T-cell (primary cell): ENCODE data around the gene CLIC3. TPM values are rescaled to one million over a fixed set of nuclear protein-coding genes. Genes with fewer than 3 reads are reported as not detected.

Experiments used
- ATAC-seq, 4 experiments: fragments of 200-7000 bp in 3 of 4; fragments of 150-1000 bp in 1 of 4; cut with Tn5 transposase; replicated peaks in 1 of 4; 1 replicate in 3 of 4; 2 replicates in 1 of 4; pipeline ENCODE4 v1.10.0; 2021; ENCODE audit warnings: moderate library complexity in 3 of 4, mild to moderate bottlenecking in 2 of 4, moderate number of reproducible peaks in 1 of 4
- CTCF ChIA-PET, 2 donors: fragments of 300-600 bp; sonication (Branson Sonifier 250); formaldehyde crosslinking; loops; one replicate each; lab custom pipeline; 2022; ENCODE audit warnings: antibody characterized with exemption in 2 of 2; lab: Charles Lee
- POLR2A ChIA-PET, 2 donors: fragments of 300-600 bp; sonication (Branson Sonifier 250); formaldehyde crosslinking; loops; one replicate each; lab custom pipeline; 2022; ENCODE audit warnings: antibody characterized with exemption in 2 of 2; lab: Charles Lee
- DNase-seq, 35 experiments: peaks; one replicate each; pipeline versions ENCODE4 v3.0.0 to v3.0.0-alpha.2; 2013 to 2023
- H3K27ac ChIP-seq: one replicate; pipeline ENCODE4 v1.5.1; 2013; ENCODE audit warnings: low read length
- H3K27me3 ChIP-seq, 2 experiments: replicated peaks in 1 of 2; 1 replicate in 1 of 2; 2 replicates in 1 of 2; pipeline versions ENCODE4 v1.6.1 to v1.7.0; 2013; ENCODE audit warnings: low read length in 1 of 2, mixed read lengths in 1 of 2; ENCODE audit not compliant: control insufficient read depth in 2 of 2, insufficient read depth in 2 of 2; ENCODE audit errors: extremely low read depth in 1 of 2
- H3K36me3 ChIP-seq, 2 donors: 1 replicate in 1 of 2; 2 replicates in 1 of 2; pipeline versions ENCODE4 v1.6.1 to v1.7.0; 2013; ENCODE audit warnings: low read length in 1 of 2; ENCODE audit not compliant: control insufficient read depth in 2 of 2, insufficient read depth in 1 of 2; ENCODE audit errors: extremely low read depth in 1 of 2
- H3K4me1 ChIP-seq, 2 experiments: 1 replicate in 1 of 2; 2 replicates in 1 of 2; pipeline versions ENCODE4 v1.6.1 to v1.7.0; 2013; ENCODE audit warnings: low read length in 2 of 2, mixed read lengths in 1 of 2; ENCODE audit not compliant: insufficient read depth in 2 of 2, control insufficient read depth in 1 of 2; ENCODE audit errors: extremely low read depth in 1 of 2
- H3K4me3 ChIP-seq, 2 donors: 1 replicate in 1 of 2; 2 replicates in 1 of 2; pipeline versions ENCODE4 v1.5.1 to v1.7.0; 2013; ENCODE audit warnings: mild to moderate bottlenecking in 2 of 2, low read length in 1 of 2, moderate library complexity in 1 of 2; ENCODE audit not compliant: control insufficient read depth in 1 of 2; ENCODE audit errors: extremely low read depth in 1 of 2
- H3K9me3 ChIP-seq: 2 replicates; pipeline ENCODE4 v1.7.0; 2013
- H3K27ac Mint-ChIP-seq, 2 donors: one replicate each; pipeline ENCODE4 v1.8.0; 2020 to 2021; ENCODE audit warnings: mild to moderate bottlenecking in 2 of 2, mixed read lengths in 2 of 2
- H3K27me3 Mint-ChIP-seq, 2 donors: one replicate each; pipeline ENCODE4 v1.8.0; 2021 to 2022; ENCODE audit warnings: mixed read lengths in 2 of 2
- H3K36me3 Mint-ChIP-seq: one replicate; pipeline ENCODE4 v1.8.0; 2021; ENCODE audit warnings: mixed read lengths
- H3K4me1 Mint-ChIP-seq, 3 donors: one replicate each; pipeline ENCODE4 v1.8.0; 2020 to 2022; ENCODE audit warnings: mixed read lengths in 3 of 3, mild to moderate bottlenecking in 1 of 3
- H3K4me3 Mint-ChIP-seq, 3 donors: one replicate each; pipeline ENCODE4 v1.8.0; 2020 to 2022; ENCODE audit warnings: mild to moderate bottlenecking in 3 of 3, mixed read lengths in 3 of 3, moderate library complexity in 3 of 3
- H3K9me3 Mint-ChIP-seq, 3 donors: one replicate each; pipeline ENCODE4 v1.8.0; 2020 to 2022; ENCODE audit warnings: mixed read lengths in 3 of 3
- WGBS: methylation state at CpG from one replicate; pipeline ENCODE4 v1.1.5; 2013; ENCODE audit warnings: missing lambda C conversion rate; ENCODE audit not compliant: insufficient coverage; 5-methylcytosine and 5-hydroxymethylcytosine counted together
- total RNA-seq, 35 experiments: library from RNA in 6 of 35; stranded (reverse) in 6 of 35; fragments of 120-200 nt in 1 of 35; gene quantifications; one replicate each; pipeline versions ENCODE4 v1.2.1 to v1.2.4 and lab custom pipeline; 2013 to 2026

The CLIC3 gene
- total RNA-seq, 5 donors from 2014 or later (not counting 1 experiment from before 2014, with no cell fraction given): 5.4 to 24.7 (median 8.0) TPM

DNA sequence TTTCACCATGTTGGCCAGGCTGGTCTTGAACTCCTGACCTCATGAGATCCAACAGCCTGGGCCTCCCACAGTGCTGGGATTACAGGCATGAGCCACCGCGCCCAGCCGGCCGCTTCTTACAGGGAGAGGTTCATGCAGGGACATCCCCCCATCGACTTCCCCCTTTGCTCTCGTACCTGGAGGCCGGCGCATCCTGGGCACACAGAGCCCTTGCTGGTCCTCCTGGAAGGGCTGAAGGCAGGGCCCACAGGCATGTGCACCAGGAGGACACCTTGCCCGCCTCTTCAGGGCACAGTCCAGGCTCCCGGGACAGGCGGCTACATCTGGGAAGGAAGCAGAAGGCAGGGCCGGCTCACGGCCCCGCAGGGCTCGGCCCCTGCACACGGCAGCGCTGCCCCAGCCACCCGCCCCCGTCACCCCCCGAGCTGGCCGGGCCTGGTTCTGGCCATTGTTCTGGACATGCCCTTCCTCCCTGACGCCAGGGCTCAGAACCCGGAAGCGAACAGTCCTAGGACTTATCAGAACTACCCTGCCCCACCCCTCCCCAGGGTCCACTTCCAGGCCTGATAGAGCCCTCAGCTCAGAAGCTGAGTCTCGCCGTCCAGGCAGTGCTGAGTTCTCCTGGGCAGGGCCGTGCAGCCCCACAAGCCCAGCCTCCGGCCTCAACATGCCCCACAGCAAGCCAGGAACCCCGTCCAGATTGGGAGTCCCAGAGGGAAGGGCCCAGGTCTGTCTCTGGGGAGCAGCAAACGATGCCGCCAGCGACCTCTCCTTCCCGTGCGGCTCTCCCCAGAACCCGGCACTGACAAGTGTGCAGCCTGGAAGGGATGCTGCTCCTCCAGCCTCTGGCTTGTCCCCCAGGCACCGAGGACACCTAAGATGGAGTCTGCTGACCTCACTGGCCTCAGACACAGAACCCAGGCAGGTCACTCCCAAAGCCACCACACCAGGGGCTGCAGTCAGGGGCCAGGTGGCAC, 46.7 kb upstream of the CLIC3 start:
- H3K27me3 ChIP-seq: peaks cover 2 to 86% of the 10 kb centered on the region in 2 experiments
- no peak overlapping the region for H3K4me3 ChIP-seq
- peaks cover 11 to 36% of the 10 kb centered on the region in 2 experiments for H3K4me1 ChIP-seq
- Mint-ChIP-seq H3K27me3 (peaks cover 0 to 36% of the 10 kb centered on the region in 2 donors), H3K9me3 (no peaks in the 10 kb centered on the region), H3K36me3 (no peaks in the 10 kb centered on the region), H3K27ac (no peak overlapping the region), H3K4me3 (no peak overlapping the region), H3K4me1 (peaks cover 8 to 20% (median 18%) of the 10 kb centered on the region in 3 donors)
- POLR2A ChIA-PET: no interaction called here
- CTCF ChIA-PET: interaction anchor here in 1 of 2 donors (0.5 to 1.6 kb wide), 2 partner anchors 14 to 108 kb away, joined by 4 read pairs; no protein-coding TSS in a partner anchor
- ATAC-seq: no peak
- H3K36me3 ChIP-seq: no peaks in the 10 kb centered on the region
- no peak for DNase-seq
- H3K27ac ChIP-seq: no peak overlapping the region
- H3K9me3 ChIP-seq: no peaks in the 10 kb centered on the region
- 91% methylated on average over 24 of the region's 36 CpGs for WGBS

DNA sequence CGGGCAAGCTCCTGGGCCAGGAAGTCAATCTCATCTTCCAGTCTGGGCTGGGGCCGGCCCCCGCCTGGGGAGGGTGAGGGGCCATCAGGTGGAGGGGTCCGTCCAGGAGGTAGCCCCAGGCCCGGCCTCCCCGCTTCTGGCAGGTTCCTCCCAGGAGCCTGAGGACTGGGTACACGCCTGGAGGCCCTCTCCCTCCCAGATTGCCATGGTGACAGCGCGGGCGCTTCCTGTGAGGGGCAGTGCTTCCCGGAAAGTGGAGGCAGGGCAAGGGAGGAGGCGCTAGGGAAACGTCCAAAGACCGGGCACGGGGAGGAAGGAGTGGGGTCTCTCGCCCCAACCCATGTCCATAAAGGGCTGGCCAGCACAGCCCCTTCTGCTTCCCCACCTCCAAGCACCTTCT, 44.8 kb upstream of the CLIC3 start:
- ATAC-seq (no peak), DNase-seq (no peak)
- H3K27ac ChIP-seq: no peak overlapping the region
- POLR2A ChIA-PET: no interaction called here
- peaks cover 2 to 67% of the 10 kb centered on the region in 2 experiments for H3K27me3 ChIP-seq
- no peak overlapping the region for H3K4me3 ChIP-seq
- CTCF ChIA-PET: no interaction called here
- Mint-ChIP-seq H3K27ac (no peak overlapping the region), H3K4me1 (peaks cover 8 to 17% (median 15%) of the 10 kb centered on the region in 3 donors), H3K4me3 (no peak overlapping the region), H3K36me3 (no peaks in the 10 kb centered on the region), H3K27me3 (peaks cover 0 to 19% of the 10 kb centered on the region in 2 donors), H3K9me3 (no peaks in the 10 kb centered on the region)
- H3K9me3 ChIP-seq: no peaks in the 10 kb centered on the region
- H3K36me3 ChIP-seq: no peaks in the 10 kb centered on the region
- 81% methylated on average over 5 of the region's 16 CpGs for WGBS
- H3K4me1 ChIP-seq: peaks cover 11 to 27% of the 10 kb centered on the region in 2 experiments

DNA sequence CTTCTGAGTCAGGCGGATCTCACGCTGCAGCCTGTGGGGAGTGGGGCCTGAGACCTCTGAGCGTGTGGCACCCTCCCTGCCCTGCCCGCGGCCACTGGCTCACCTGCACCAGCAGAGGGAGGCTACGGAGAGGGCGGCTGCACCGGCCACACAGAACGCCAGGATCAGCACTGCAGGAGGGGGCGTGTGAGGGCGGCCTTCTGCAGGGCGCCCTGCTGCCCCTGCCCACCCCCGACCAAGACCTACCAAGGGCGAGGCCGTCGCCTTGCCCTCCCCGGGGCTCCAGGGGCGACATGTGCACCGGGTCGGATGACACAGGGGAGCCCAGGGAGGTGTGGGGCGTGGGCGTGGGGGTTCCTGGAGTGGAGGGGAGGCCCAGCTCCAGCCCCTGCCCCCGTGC, 44.2 kb upstream of the CLIC3 start:
- H3K27me3 Mint-ChIP-seq: peaks cover 0 to 19% of the 10 kb centered on the region in 2 donors
- 85% methylated on average over 21 of the region's 23 CpGs for WGBS
- H3K9me3 Mint-ChIP-seq: no peaks in the 10 kb centered on the region
- Histone ChIP-seq H3K36me3 (no peaks in the 10 kb centered on the region), H3K27me3 (peaks cover 2 to 65% of the 10 kb centered on the region in 2 experiments), H3K4me1 (peaks cover 11 to 27% of the 10 kb centered on the region in 2 experiments), H3K27ac (no peak overlapping the region), H3K9me3 (no peaks in the 10 kb centered on the region), H3K4me3 (no peak overlapping the region)
- no peak overlapping the region for H3K27ac Mint-ChIP-seq
- CTCF ChIA-PET: no interaction called here
- DNase-seq (no peak), ATAC-seq (no peak)
- H3K4me1 Mint-ChIP-seq: peaks cover 8 to 17% (median 15%) of the 10 kb centered on the region in 3 donors
- no peaks in the 10 kb centered on the region for H3K36me3 Mint-ChIP-seq
- POLR2A ChIA-PET: no interaction called here
- H3K4me3 Mint-ChIP-seq: no peak overlapping the region

DNA sequence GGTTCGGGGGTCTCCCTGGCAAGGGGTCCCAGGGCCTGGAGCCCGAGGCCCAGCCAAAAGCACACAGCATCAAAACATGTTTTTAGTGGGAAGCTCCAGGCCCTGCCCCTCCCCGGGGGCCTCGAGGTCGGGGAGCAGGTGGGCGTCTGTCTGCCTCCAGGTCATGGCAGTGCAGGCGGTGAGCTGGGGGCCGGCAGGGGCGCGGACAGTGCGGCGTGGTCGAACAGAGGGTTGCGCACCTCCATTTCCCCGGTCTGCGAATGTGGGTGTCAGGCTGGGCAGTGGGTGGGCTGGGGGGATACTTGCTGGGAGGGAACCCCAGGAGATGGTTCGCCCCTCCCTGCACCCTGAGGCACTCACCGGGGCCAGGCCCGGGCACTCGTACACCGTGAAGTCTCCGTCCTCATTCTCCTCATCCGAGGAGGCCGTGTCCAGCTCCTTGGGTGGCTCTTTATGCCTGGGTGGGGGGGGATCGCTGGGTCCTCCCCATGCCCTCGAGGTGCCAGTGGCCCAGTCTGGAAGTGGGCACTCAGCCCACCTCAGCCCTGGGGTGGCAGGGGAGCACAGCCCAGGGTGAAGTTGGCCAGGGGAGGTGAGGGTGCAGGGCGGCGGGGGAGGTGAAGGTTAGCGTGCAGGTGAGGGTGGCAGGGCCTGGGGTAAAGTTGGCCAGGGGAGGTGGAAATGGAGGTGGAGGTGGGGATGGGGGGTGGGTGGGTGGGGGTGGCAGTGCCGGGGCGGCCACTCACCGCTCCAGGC, 43.4 kb upstream of the CLIC3 start:
- H3K9me3 Mint-ChIP-seq: no peaks in the 10 kb centered on the region
- Histone ChIP-seq H3K4me1 (peaks cover 12 to 27% of the 10 kb centered on the region in 2 experiments), H3K9me3 (no peaks in the 10 kb centered on the region), H3K27me3 (peaks cover 2 to 57% of the 10 kb centered on the region in 2 experiments), H3K36me3 (no peaks in the 10 kb centered on the region), H3K27ac (no peak overlapping the region), H3K4me3 (no peak overlapping the region)
- no peaks in the 10 kb centered on the region for H3K36me3 Mint-ChIP-seq
- ATAC-seq: no peak
- ChIA-PET CTCF (no interaction called here), POLR2A (no interaction called here)
- H3K27me3 Mint-ChIP-seq: peaks cover 0 to 15% of the 10 kb centered on the region in 2 donors
- peaks cover 10 to 18% (median 12%) of the 10 kb centered on the region in 3 donors for H3K4me1 Mint-ChIP-seq
- 89% methylated on average over 11 of the region's 32 CpGs for WGBS
- no peak overlapping the region for H3K27ac Mint-ChIP-seq
- DNase-seq: no peak
- H3K4me3 Mint-ChIP-seq: no peak overlapping the region

DNA sequence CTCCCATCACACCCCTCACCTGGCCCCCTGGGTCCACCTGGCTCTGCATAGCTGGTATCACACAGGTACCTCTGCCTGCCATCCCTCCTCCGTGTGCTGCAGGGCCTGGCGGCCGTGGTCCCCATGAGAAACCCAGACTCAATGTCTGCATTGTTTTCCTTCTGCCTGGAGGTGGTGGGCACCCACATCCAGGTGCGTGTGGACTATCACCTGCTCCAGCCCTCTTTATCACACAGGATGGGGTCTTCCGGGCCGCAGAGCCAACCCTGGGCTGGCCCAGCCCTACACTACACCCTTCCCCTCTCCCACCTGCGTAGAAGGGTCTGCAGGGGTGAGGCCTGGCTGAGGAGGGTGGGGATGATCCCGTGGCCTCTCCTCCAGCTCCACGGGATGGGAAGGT, 42.5 kb upstream of the CLIC3 start:
- ChIA-PET POLR2A (no interaction called here), CTCF (interaction anchor here in 1 of 2 donors (1.0 kb wide), 1 partner anchor 91 kb away, joined by 4 read pairs; no protein-coding TSS in a partner anchor)
- Mint-ChIP-seq H3K9me3 (no peaks in the 10 kb centered on the region), H3K27me3 (peaks cover 0 to 9% of the 10 kb centered on the region in 2 donors), H3K27ac (no peak overlapping the region), H3K4me1 (peaks cover 10 to 15% (median 13%) of the 10 kb centered on the region in 3 donors), H3K4me3 (no peak overlapping the region), H3K36me3 (no peaks in the 10 kb centered on the region)
- WGBS: 86% methylated on average over 5 of the region's 9 CpGs
- Histone ChIP-seq H3K9me3 (no peaks in the 10 kb centered on the region), H3K4me3 (no peak overlapping the region), H3K4me1 (peaks cover 4 to 26% of the 10 kb centered on the region in 2 experiments), H3K27me3 (peaks cover 2 to 48% of the 10 kb centered on the region in 2 experiments), H3K27ac (no peak overlapping the region), H3K36me3 (no peaks in the 10 kb centered on the region)
- no peak for ATAC-seq
- no peak for DNase-seq

DNA sequence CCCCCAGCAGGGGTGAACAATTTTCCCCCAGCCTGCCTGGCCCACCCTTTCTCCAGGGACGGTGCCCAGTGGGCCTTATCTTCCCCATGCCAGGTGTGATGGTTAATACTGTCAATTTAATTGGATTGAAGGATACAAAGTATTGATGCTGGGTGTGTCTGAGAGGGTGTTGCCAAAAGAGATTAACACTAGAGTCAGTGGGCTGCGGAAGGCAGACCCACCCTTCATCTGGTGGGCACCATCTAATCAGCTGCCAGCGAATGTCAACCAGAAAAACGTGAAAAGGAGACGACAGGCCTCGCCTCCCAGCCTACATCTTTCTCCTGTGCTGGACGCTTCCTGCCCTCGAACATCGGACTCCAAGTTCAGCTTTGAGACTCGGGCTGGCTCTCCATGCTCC, 41.1 kb upstream of the CLIC3 start:
- DNase-seq (no peak), ATAC-seq (no peak)
- Histone ChIP-seq H3K4me3 (no peak overlapping the region), H3K36me3 (no peaks in the 10 kb centered on the region), H3K27me3 (peaks cover 0 to 34% of the 10 kb centered on the region in 2 experiments), H3K4me1 (peaks cover 2 to 32% of the 10 kb centered on the region in 2 experiments), H3K9me3 (no peaks in the 10 kb centered on the region), H3K27ac (no peak overlapping the region)
- H3K4me3 Mint-ChIP-seq: no peak overlapping the region
- peaks cover 0 to 3% of the 10 kb centered on the region in 2 donors for H3K27me3 Mint-ChIP-seq
- ChIA-PET CTCF (no interaction called here), POLR2A (no interaction called here)
- H3K27ac Mint-ChIP-seq: no peak overlapping the region
- no peaks in the 10 kb centered on the region for H3K9me3 Mint-ChIP-seq
- WGBS: 88% methylated on average over 5 of the region's 10 CpGs
- no peaks in the 10 kb centered on the region for H3K36me3 Mint-ChIP-seq
- H3K4me1 Mint-ChIP-seq: peaks cover 16 to 23% (median 19%) of the 10 kb centered on the region in 3 donors
